Muscle layer of colon (tissue), 2 donors: ENCODE measurements around the gene INTS12.

ENCODE experiments used
- H3K27ac ChIP-seq: one replicate; pipeline ENCODE4 v1.7.0; 2013; ENCODE audit warnings: low read depth, mild to moderate bottlenecking, low read length, moderate library complexity
- H3K27me3 ChIP-seq, 2 donors: one replicate each; pipeline ENCODE4 v1.7.0; 2013; ENCODE audit warnings: low read length in 2 of 2, mild to moderate bottlenecking in 2 of 2; ENCODE audit not compliant: insufficient read depth in 2 of 2, control insufficient read depth in 1 of 2
- H3K36me3 ChIP-seq: one replicate; pipeline ENCODE4 v1.7.0; 2013; ENCODE audit warnings: mild to moderate bottlenecking, low read length; ENCODE audit not compliant: insufficient read depth
- H3K4me1 ChIP-seq: one replicate; pipeline ENCODE4 v1.7.0; 2013; ENCODE audit warnings: mild to moderate bottlenecking, low read length; ENCODE audit not compliant: insufficient read depth
- H3K4me3 ChIP-seq, 2 donors: one replicate each; pipeline ENCODE4 v1.7.0; 2013; ENCODE audit warnings: low read length in 2 of 2, low read depth in 1 of 2, mild to moderate bottlenecking in 1 of 2, moderate library complexity in 1 of 2
- H3K9ac ChIP-seq: one replicate; pipeline ENCODE4 v1.7.0; 2013; ENCODE audit warnings: low read length
- H3K9me3 ChIP-seq: one replicate; pipeline ENCODE4 v1.7.0; 2013; ENCODE audit warnings: mild to moderate bottlenecking, low read length
- donor health status: abdominal sarcoma.
- donor health status: Adenocarcinoma of cecum.

INTS12 gene

GRCh38 chr4:105679186-105679585 lies 29.3 kb downstream of the INTS12 start:
- H3K36me3 ChIP-seq, result peaks cover 6% of the 10 kb centered on the region
- no peak overlapping the region for H3K4me3 ChIP-seq
- H3K4me1 ChIP-seq, result no peaks in the 10 kb centered on the region
- no peaks in the 10 kb centered on the region for H3K27me3 ChIP-seq
- no peaks in the 10 kb centered on the region for H3K9me3 ChIP-seq
- no peak overlapping the region for H3K9ac ChIP-seq
- H3K27ac ChIP-seq, result no peak overlapping the region

GRCh38 chr4:105677709-105678108 lies 30.8 kb downstream of the INTS12 start:
- H3K27me3 ChIP-seq, result no peaks in the 10 kb centered on the region
- no peaks in the 10 kb centered on the region for H3K9me3 ChIP-seq
- no peak overlapping the region for H3K9ac ChIP-seq
- H3K4me3 ChIP-seq, result no peak overlapping the region
- no peaks in the 10 kb centered on the region for H3K4me1 ChIP-seq
- peaks cover 2% of the 10 kb centered on the region for H3K36me3 ChIP-seq
- H3K27ac ChIP-seq, result no peak overlapping the region

DNA sequence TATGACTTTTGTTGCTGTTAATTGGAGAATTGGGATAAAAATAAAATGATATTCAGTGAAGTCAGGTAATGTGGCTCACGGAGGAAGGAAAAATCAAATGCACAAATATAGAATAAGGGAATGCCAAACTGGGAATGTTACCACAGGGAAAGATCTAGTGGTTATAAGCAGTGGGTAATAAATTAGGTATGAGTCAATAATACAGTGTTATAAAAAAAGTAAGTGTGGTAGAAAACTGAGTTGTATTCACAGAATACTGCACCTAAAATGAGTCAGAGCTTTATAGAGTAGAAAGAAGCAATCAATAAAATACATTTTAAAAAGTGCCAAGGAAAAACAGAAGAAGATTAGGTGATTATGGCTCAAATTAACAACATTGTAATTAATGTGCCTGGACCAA lies 34.5 kb downstream of the INTS12 start:
- Histone ChIP-seq H3K27me3 (no peaks in the 10 kb centered on the region), H3K9ac (no peak overlapping the region), H3K9me3 (no peaks in the 10 kb centered on the region), H3K4me3 (no peak overlapping the region), H3K4me1 (no peaks in the 10 kb centered on the region), H3K27ac (no peak overlapping the region), H3K36me3 (no peaks in the 10 kb centered on the region)

- Histone ChIP-seq H3K27me3 (no peaks in the 10 kb centered on the region), H3K4me3 (no peak overlapping the region)
These were observed 37.2 kb downstream of the INTS12 start for GRCh38 chr4:105671301-105671700.

GRCh38 chr4:105670684-105671083 lies 37.8 kb downstream of the INTS12 start:
- no peak overlapping the region for H3K27ac ChIP-seq
- H3K9me3 ChIP-seq, result no peaks in the 10 kb centered on the region
- no peaks in the 10 kb centered on the region for H3K4me1 ChIP-seq
- no peaks in the 10 kb centered on the region for H3K36me3 ChIP-seq
- no peaks in the 10 kb centered on the region for H3K27me3 ChIP-seq
- no peak overlapping the region for H3K9ac ChIP-seq
- no peak overlapping the region for H3K4me3 ChIP-seq

More at GRCh38 chr4:105671301-105671700, 37.2 kb downstream of the INTS12 start:
- Histone ChIP-seq H3K4me1 (no peaks in the 10 kb centered on the region), H3K9ac (no peak overlapping the region), H3K9me3 (no peaks in the 10 kb centered on the region), H3K27ac (no peak overlapping the region), H3K36me3 (no peaks in the 10 kb centered on the region)

GRCh38 chr4:105666693-105667092 lies 41.8 kb downstream of the INTS12 start:
- no peaks in the 10 kb centered on the region for H3K36me3 ChIP-seq
- no peak overlapping the region for H3K27ac ChIP-seq
- no peak overlapping the region for H3K4me3 ChIP-seq
- no peaks in the 10 kb centered on the region for H3K4me1 ChIP-seq
- H3K9me3 ChIP-seq, result no peaks in the 10 kb centered on the region
- H3K27me3 ChIP-seq, result no peaks in the 10 kb centered on the region
- H3K9ac ChIP-seq, result no peak overlapping the region

- Histone ChIP-seq H3K27ac (no peak overlapping the region), H3K36me3 (no peaks in the 10 kb centered on the region), H3K4me3 (no peak overlapping the region), H3K4me1 (no peaks in the 10 kb centered on the region), H3K27me3 (no peaks in the 10 kb centered on the region), H3K9ac (no peak overlapping the region), H3K9me3 (no peaks in the 10 kb centered on the region)
These were observed 45.4 kb downstream of the INTS12 start for GRCh38 chr4:105662935-105663675.

- no peak overlapping the region for H3K9ac ChIP-seq
- no peaks in the 10 kb centered on the region for H3K36me3 ChIP-seq
- H3K4me1 ChIP-seq, result no peaks in the 10 kb centered on the region
- no peak overlapping the region for H3K27ac ChIP-seq
- no peaks in the 10 kb centered on the region for H3K9me3 ChIP-seq
- no peak overlapping the region for H3K4me3 ChIP-seq
- H3K27me3 ChIP-seq, result no peaks in the 10 kb centered on the region
These were observed 47.5 kb downstream of the INTS12 start for GRCh38 chr4:105661028-105661427.

DNA sequence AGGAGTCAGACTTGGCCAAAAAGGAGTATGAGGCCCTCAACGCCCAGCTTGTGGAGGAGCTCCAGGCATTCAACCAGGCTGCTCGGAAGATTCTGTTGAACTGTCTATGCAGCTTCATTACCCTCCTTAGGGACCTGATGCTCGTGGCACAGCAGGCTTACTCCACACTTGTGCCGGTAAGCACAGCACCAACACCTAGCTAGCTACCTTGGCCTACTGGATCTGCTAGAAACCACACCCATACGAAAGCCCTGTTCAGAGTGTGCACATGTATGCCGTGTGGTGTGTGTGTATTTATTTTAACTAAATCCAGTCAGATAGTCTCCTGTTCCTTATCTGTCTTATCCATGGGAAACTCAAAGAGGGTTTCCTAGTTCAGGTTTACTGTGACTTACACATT lies 49.3 kb downstream of the INTS12 start:
- no peaks in the 10 kb centered on the region for H3K27me3 ChIP-seq
- no peak overlapping the region for H3K4me3 ChIP-seq
- H3K36me3 ChIP-seq, result no peaks in the 10 kb centered on the region
- no peaks in the 10 kb centered on the region for H3K4me1 ChIP-seq
- no peak overlapping the region for H3K9ac ChIP-seq
- H3K27ac ChIP-seq, result no peak overlapping the region
- no peaks in the 10 kb centered on the region for H3K9me3 ChIP-seq

DNA sequence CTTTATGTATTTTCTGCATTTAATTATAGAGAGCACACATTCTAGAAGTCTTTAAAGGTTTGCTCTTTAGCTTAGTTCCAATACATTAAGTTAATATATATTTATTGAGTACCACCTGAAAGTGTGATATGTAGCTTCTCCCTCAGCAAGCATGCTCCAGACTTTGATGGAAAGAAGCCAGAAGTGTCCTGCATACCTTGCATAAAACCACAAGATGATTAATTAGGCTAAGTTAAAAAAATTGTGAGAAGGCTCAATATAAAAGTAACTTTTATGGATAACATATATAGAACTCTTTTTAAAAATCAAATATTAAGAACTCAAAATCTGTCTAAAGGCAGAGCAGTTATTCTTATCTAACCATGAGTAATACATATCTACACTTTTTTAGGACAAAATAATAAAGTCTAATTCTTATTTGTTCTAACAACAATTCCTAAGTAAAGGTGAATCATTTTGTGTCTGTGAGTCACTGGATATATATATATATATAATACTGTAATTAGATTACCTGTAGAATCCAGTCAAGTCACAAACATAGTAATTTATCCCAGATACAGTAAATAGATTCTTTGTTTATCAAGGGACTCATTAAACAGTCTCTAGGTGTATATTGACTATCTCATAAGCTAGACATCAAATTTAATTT lies 51.2 kb downstream of the INTS12 start:
- Histone ChIP-seq H3K27ac (no peak overlapping the region), H3K9ac (no peak overlapping the region), H3K36me3 (no peaks in the 10 kb centered on the region), H3K9me3 (no peaks in the 10 kb centered on the region), H3K27me3 (no peaks in the 10 kb centered on the region), H3K4me1 (peaks cover 3% of the 10 kb centered on the region), H3K4me3 (no peak overlapping the region)

- Histone ChIP-seq H3K4me3 (no peak overlapping the region), H3K9me3 (no peaks in the 10 kb centered on the region), H3K36me3 (no peaks in the 10 kb centered on the region), H3K4me1 (peaks cover 11% of the 10 kb centered on the region), H3K9ac (no peak overlapping the region), H3K27ac (no peak overlapping the region), H3K27me3 (no peaks in the 10 kb centered on the region)
These were observed 56.1 kb downstream of the INTS12 start for GRCh38 chr4:105652286-105652888.
